PC-9 (cell line): ENCODE data around the gene CPED1. TPM values are rescaled to one million over a fixed set of nuclear protein-coding genes. Genes with fewer than 3 reads are reported as not detected.
"Not testable (repeated sequence)": the region's sequence is repeated elsewhere in the genome, so short reads cannot be mapped to it uniquely, and the experiment has no call there.

Experiments
- BruUV-seq: library from RNA; stranded (reverse); fragments of 400-500 nt; replicated peaks from 2 replicates; lab custom pipeline; 2021; lab: Mats Ljungman, UMichigan
- CTCF ChIA-PET: fragments of 300-600 bp; sonication (Branson Sonifier 250); formaldehyde crosslinking; loops from one replicate; lab custom pipeline; 2022; ENCODE audit warnings: antibody characterized with exemption; lab: Charles Lee
- POLR2A ChIA-PET: fragments of 300-600 bp; sonication (Branson Sonifier 250); formaldehyde crosslinking; loops from one replicate; lab custom pipeline; 2022; ENCODE audit warnings: antibody characterized with exemption; ENCODE audit not compliant: unreplicated experiment; lab: Charles Lee
- DNase-seq, 2 experiments: peaks; one replicate each; pipeline versions ENCODE4 v3.0.0 to v3.0.0-alpha.2; 2015 to 2022; ENCODE audit warnings: mixed read lengths in 1 of 2
- H2AFZ ChIP-seq: fragments of 200-600 bp; sonication (generic); 2 replicates; pipeline ENCODE4 v1.8.1; 2017; ENCODE audit warnings: antibody characterized with exemption
- H3F3A ChIP-seq: fragments of 200-600 bp; sonication (generic); 2 replicates; pipeline ENCODE4 v1.8.1; 2017; ENCODE audit warnings: antibody characterized with exemption, mild to moderate bottlenecking, low read depth; ENCODE audit not compliant: insufficient read depth
- H3K27ac ChIP-seq: fragments of 200-600 bp; sonication (generic); 2 replicates; pipeline ENCODE4 v1.6.1; 2016; ENCODE audit warnings: mixed run types
- H3K27me3 ChIP-seq: fragments of 200-600 bp; sonication (generic); 2 replicates; pipeline ENCODE4 v1.6.1; 2016; ENCODE audit warnings: low read depth, mixed run types; ENCODE audit not compliant: insufficient read depth
- H3K36me3 ChIP-seq: fragments of 200-600 bp; sonication (generic); 2 replicates; pipeline ENCODE4 v1.6.1; 2016; ENCODE audit warnings: low read depth, mixed run types
- H3K4me1 ChIP-seq: fragments of 200-600 bp; sonication (generic); replicated peaks from 2 replicates; pipeline ENCODE4 v1.6.1; 2016; ENCODE audit warnings: mixed run types; ENCODE audit not compliant: insufficient read depth
- H3K4me2 ChIP-seq: fragments of 200-600 bp; sonication (generic); 2 replicates; pipeline ENCODE4 v1.6.1; 2017; ENCODE audit warnings: mixed run types
- H3K4me3 ChIP-seq: fragments of 200-600 bp; sonication (generic); 2 replicates; pipeline ENCODE4 v1.6.1; 2016; ENCODE audit warnings: mixed run types
- H3K79me2 ChIP-seq: fragments of 200-600 bp; sonication (generic); 2 replicates; pipeline ENCODE4 v1.6.1; 2017; ENCODE audit warnings: low read depth, mixed run types
- H3K9me2 ChIP-seq: fragments of 200-600 bp; sonication (generic); 2 replicates; pipeline ENCODE4 v1.8.1; 2017; ENCODE audit warnings: mild to moderate bottlenecking; ENCODE audit not compliant: insufficient read depth
- H3K9me3 ChIP-seq: fragments of 200-600 bp; sonication (generic); 2 replicates; pipeline ENCODE4 v1.8.1; 2016; ENCODE audit warnings: low read depth; ENCODE audit not compliant: insufficient read depth
- H4K20me1 ChIP-seq: fragments of 200-600 bp; sonication (generic); 2 replicates; pipeline ENCODE4 v1.8.1; 2017; ENCODE audit not compliant: insufficient read depth
- EZH2 ChIP-seq: fragments of 200-600 bp; sonication (generic); IDR thresholded peaks from 2 replicates; pipeline ENCODE4 v1.8.0; 2017; ENCODE audit warnings: antibody characterized with exemption, low read depth
- intact Hi-C: fragments of 100-400 bp; cut with micrococcal nuclease; formaldehyde crosslinking; loops from one replicate; pipeline ENCODE4 v1.10.0; 2022; ENCODE audit not compliant: unreplicated experiment
- total RNA-seq: library from RNA; stranded (reverse); gene quantifications from 2 replicates; pipeline ENCODE4 v1.2.3, GENCODE V29; 2021
- TF ChIP-seq, protein P1 (sequence below): fragments of 200-600 bp; sonication (generic); conservative IDR thresholded peaks from 2 replicates; pipeline ENCODE4 v1.6.1; 2017; ENCODE audit warnings: mixed run types, antibody characterized with exemption, mild to moderate bottlenecking, moderate library complexity

Gene CPED1
- total RNA-seq, 1 experiment from 2014 or later = 2.4 TPM

DNA sequence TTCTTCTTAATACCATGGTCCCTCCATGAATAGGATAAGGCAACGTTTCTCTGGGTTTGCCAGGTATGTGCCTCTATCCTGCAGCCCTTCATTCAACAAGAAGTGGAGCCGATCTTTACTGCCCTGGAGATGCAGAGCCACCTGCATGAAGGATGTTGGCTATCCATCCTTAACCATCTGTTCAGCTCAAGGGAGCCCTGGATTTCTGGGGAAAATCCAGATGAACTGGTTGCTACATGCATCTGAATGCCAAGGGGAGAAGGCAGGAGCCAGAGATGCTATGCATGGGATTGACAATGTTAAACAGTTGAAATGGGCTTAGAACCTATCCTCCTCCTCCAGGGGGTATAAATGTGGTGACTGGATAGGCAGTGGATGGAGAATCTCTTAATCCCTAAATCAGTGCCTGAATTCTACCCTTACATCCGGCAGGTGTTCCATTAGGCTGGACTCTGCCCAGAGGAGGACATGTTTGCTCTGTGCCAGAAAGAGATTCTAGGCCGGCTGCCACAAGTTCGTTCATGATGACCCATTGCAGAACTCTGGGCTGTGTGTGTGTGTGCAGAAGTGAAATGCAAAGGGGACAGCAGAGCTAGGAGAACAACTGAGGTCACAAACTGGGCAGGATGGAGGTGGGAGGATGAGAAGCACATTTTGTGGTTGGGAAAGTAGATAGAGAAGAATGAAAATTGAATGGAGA is 15.6 kb downstream of the CPED1 start:
- H3K9me2 ChIP-seq = no peaks in the 10 kb centered on the region
- H3K4me3 ChIP-seq = no peak overlapping the region
- H3K9me3 ChIP-seq = no peaks in the 10 kb centered on the region; the same call in 1 of the 2 replicates
- no peak overlapping the region for H2AFZ ChIP-seq
- no peak overlapping the region for H3K4me2 ChIP-seq
- TF ChIP-seq EZH2 = no peak
- TF ChIP-seq, protein P1, sequence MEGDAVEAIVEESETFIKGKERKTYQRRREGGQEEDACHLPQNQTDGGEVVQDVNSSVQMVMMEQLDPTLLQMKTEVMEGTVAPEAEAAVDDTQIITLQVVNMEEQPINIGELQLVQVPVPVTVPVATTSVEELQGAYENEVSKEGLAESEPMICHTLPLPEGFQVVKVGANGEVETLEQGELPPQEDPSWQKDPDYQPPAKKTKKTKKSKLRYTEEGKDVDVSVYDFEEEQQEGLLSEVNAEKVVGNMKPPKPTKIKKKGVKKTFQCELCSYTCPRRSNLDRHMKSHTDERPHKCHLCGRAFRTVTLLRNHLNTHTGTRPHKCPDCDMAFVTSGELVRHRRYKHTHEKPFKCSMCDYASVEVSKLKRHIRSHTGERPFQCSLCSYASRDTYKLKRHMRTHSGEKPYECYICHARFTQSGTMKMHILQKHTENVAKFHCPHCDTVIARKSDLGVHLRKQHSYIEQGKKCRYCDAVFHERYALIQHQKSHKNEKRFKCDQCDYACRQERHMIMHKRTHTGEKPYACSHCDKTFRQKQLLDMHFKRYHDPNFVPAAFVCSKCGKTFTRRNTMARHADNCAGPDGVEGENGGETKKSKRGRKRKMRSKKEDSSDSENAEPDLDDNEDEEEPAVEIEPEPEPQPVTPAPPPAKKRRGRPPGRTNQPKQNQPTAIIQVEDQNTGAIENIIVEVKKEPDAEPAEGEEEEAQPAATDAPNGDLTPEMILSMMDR = no peak
- H4K20me1 ChIP-seq = no peaks in the 10 kb centered on the region
- H3K27me3 ChIP-seq = no peaks in the 10 kb centered on the region
- intact Hi-C loops = no loop called here
- H3K36me3 ChIP-seq = no peaks in the 10 kb centered on the region
- no TSS peak for BruUV-seq
- H3K4me1 ChIP-seq = no peaks in the 10 kb centered on the region
- ChIA-PET CTCF (no interaction called here), POLR2A (no interaction called here)
- H3F3A ChIP-seq = no peaks in the 10 kb centered on the region
- no peak for DNase-seq
- no peaks in the 10 kb centered on the region for H3K79me2 ChIP-seq
- H3K27ac ChIP-seq = no peak overlapping the region

GRCh38 chr7:121005058-121005457 is 16.5 kb downstream of the CPED1 start:
- DNase-seq, H3K79me2 ChIP-seq, H3F3A ChIP-seq, intact Hi-C loops, CTCF ChIA-PET, H2AFZ ChIP-seq, H3K4me2 ChIP-seq, BruUV-seq, POLR2A ChIA-PET, H3K9me2 ChIP-seq, H3K36me3 ChIP-seq, H3K4me1 ChIP-seq, H4K20me1 ChIP-seq, H3K27me3 ChIP-seq, H3K4me3 ChIP-seq, H3K9me3 ChIP-seq, H3K27ac ChIP-seq: not testable (repeated sequence)

DNA sequence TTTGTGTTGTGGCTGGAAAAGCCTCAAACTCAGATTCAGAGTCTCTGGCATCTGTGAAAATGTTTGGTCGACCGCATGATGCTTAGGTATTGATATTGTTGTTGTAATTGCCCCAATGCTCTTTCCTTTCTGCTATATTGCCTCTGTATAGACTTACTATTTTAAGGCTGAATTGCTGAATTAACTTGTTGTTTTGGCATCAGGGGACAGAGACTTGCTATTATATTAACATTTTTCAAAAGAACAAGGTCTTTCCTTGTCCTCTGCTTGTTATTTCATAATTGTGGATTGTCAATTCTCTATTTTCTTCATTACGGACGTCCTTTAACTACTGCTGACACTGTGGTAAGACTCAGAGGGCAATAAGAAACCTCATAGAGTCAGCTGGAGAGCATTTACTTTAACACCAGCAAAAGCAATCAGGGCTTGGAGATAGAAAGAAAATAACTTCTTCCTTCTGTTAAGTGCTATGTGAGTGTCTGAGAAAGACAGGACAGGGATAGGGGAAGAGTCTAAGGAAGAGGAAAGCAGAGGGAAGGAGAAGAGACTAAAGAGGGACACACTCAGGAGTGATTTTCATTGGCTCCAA is 17.6 kb downstream of the CPED1 start:
- Histone ChIP-seq H3K9me3 (no peaks in the 10 kb centered on the region; the same call in 1 of the 2 replicates), H3K79me2 (no peaks in the 10 kb centered on the region), H3K9me2 (no peaks in the 10 kb centered on the region), H3F3A (no peaks in the 10 kb centered on the region), H2AFZ (no peak overlapping the region; the same call in 1 of the 2 replicates), H3K4me2 (no peak overlapping the region), H3K4me1 (no peaks in the 10 kb centered on the region), H3K36me3 (no peaks in the 10 kb centered on the region), H4K20me1 (no peaks in the 10 kb centered on the region), H3K27ac (no peak overlapping the region), H3K27me3 (no peaks in the 10 kb centered on the region), H3K4me3 (no peak overlapping the region)
- TF ChIP-seq EZH2 = no peak
- TF ChIP-seq, protein P1 = no peak
- no TSS peak for BruUV-seq
- intact Hi-C loops = no loop called here
- ChIA-PET POLR2A (no interaction called here), CTCF (interaction anchor here (0.7 kb wide), 1 partner anchor 769 kb away, joined by 8 read pairs; no protein-coding TSS in a partner anchor)
- DNase-seq = no peak
